Spleen (tissue), 11 donors: ENCODE results near the gene RNLS. TPM values are rescaled to one million over a fixed set of nuclear protein-coding genes. Genes with fewer than 3 reads are reported as not detected.

ENCODE experiments used
- DNase-seq: peaks from one replicate; pipeline ENCODE4 v3.0.0-alpha.2; 2020
- H3K27ac ChIP-seq, 8 donors: fragments of 200-600 bp; sonication (generic) in 7 of 8; 1 replicate in 4 of 8; 2 replicates in 4 of 8; pipeline versions ENCODE4 v1.5.0 to v1.8.0; 2016 to 2021; ENCODE audit warnings: inconsistent platforms in 4 of 8, mild to moderate bottlenecking in 4 of 8, moderate library complexity in 1 of 8
- H3K27me3 ChIP-seq, 7 donors: fragments of 200-600 bp; sonication (generic) in 6 of 7; replicated peaks in 1 of 7; 1 replicate in 4 of 7; 2 replicates in 3 of 7; pipeline versions ENCODE4 v1.5.0 to v1.8.0; 2016 to 2021; ENCODE audit warnings: inconsistent platforms in 3 of 7, mild to moderate bottlenecking in 1 of 7
- H3K36me3 ChIP-seq, 6 donors: fragments of 200-600 bp; sonication (generic) in 5 of 6; 1 replicate in 4 of 6; 2 replicates in 2 of 6; pipeline versions ENCODE4 v1.5.0 to v1.8.0; 2016 to 2021; ENCODE audit warnings: inconsistent platforms in 2 of 6
- H3K4me1 ChIP-seq, 6 donors: fragments of 200-600 bp; sonication (generic) in 5 of 6; 1 replicate in 3 of 6; 2 replicates in 3 of 6; pipeline versions ENCODE4 v1.5.0 to v1.8.0; 2016 to 2021; ENCODE audit warnings: inconsistent platforms in 3 of 6
- H3K4me3 ChIP-seq, 8 donors: fragments of 200-600 bp; sonication (generic) in 7 of 8; 1 replicate in 4 of 8; 2 replicates in 4 of 8; pipeline versions ENCODE4 v1.5.0 to v1.8.0; 2016 to 2021; ENCODE audit warnings: inconsistent platforms in 4 of 8, mild to moderate bottlenecking in 4 of 8, moderate library complexity in 2 of 8
- H3K9me3 ChIP-seq, 8 donors: fragments of 200-600 bp; sonication (generic) in 7 of 8; 1 replicate in 4 of 8; 2 replicates in 4 of 8; pipeline versions ENCODE4 v1.5.0 to v1.8.0; 2016 to 2021; ENCODE audit warnings: inconsistent platforms in 4 of 8
- CTCF ChIP-seq, 11 experiments: fragments of 200-600 bp in 7 of 11; fragments of 450-650 bp in 4 of 11; sonication (generic) in 4 of 11; IDR thresholded peaks in 8 of 11; conservative IDR thresholded peaks in 3 of 11; 1 replicate in 7 of 11; 2 replicates in 4 of 11; pipeline versions ENCODE4 v1.4.0 to v1.8.0; 2016 to 2021; ENCODE audit warnings: antibody characterized with exemption in 11 of 11, inconsistent platforms in 4 of 11, mild to moderate bottlenecking in 1 of 11
- POLR2A ChIP-seq, 3 donors: fragments of 450-650 bp; IDR thresholded peaks; one replicate each; pipeline ENCODE4 v1.5.1; 2017; ENCODE audit warnings: antibody characterized with exemption in 3 of 3, mild to moderate bottlenecking in 1 of 3
- POLR2AphosphoS5 ChIP-seq, 3 donors: sonication (generic); formaldehyde crosslinking; IDR thresholded peaks; one replicate each; pipeline ENCODE4 v1.5.1; 2017; ENCODE audit warnings: antibody characterized with exemption in 3 of 3
- WGBS, 5 donors: extraction: QIAGEN DNeasy Blood & Tissue Kit in 3 of 5; methylation state at CpG; one replicate each; pipeline versions ENCODE4 v1.1.5 to v1.1.7; 2013 to 2018; 5-methylcytosine and 5-hydroxymethylcytosine counted together
- intact Hi-C: fragments of 100-400 bp; cut with DNase I; formaldehyde crosslinking; loops from one replicate; pipeline ENCODE4 v1.15.0; 2023; ENCODE audit warnings: low total_unique reads
- polyA plus RNA-seq, 3 donors: library from polyadenylated mRNA; stranded (reverse); fragments of 200-250 nt; gene quantifications; one replicate each; pipeline ENCODE4 v1.2.1, GENCODE V29; 2013
- total RNA-seq, 7 donors: library from RNA; depleted of rRNA in 3 of 7; stranded (reverse); fragments of >200 nt in 3 of 7; fragmentation: NEBNext Ultra II Directional in 4 of 7; extraction: Animal tissue kit (Norgen Biotek cat#: 25700) in 4 of 7; gene quantifications; one replicate each; pipeline versions ENCODE4 v1.1.0 to v1.2.1, GENCODE V29; 2016 to 2021
- donor health status: healthy with polysubstance abuse.
- donor health status: DM: no; HTN: no; CAD: no; lungs with moderate emphysema.
- donor health status: DM: no; HTN: no; CAD: no.
- donor health status: Bipolar disorder and iron deficiency.
- donor health status: healthy.
- donor health status: DM: no; HTN: no; CAD: no.
- donor health status: DM: yes; HTN: yes; CAD: no.

The RNLS gene
- total and polyA plus RNA-seq, 10 donors = 4.5 to 28.8 (median 8.5) TPM

- 58 to 79% (median 72%) methylated on average over 5 of the region's 5 CpGs for WGBS, 5 donors
- Histone ChIP-seq H3K36me3 (no peaks in the 10 kb centered on the region), H3K4me1 (peaks cover 8 to 45% (median 20%) of the 10 kb centered on the region in 6 donors), H3K27me3 (no peaks in the 10 kb centered on the region), H3K27ac (peak overlapping the region in 7 of 8 donors; percentile 48 to 68 (median 61)), H3K9me3 (no peaks in the 10 kb centered on the region), H3K4me3 (no peak overlapping the region)
- no peak for TF ChIP-seq CTCF (IDR thresholded peaks at IDR 0.05 in 8 of 11, conservative IDR thresholded peaks at IDR 0.05 in 3 of 11)
- no peak for TF ChIP-seq POLR2A (IDR thresholded peaks at IDR 0.05)
- TF ChIP-seq POLR2AphosphoS5 (IDR thresholded peaks at IDR 0.05) = no peak
- intact Hi-C loops = no loop called here
- no peak for DNase-seq
Observed at GRCh38 chr10:88271761-88272543, 311.2 kb downstream of the RNLS start.

GRCh38 chr10:88270871-88271713, 312.0 kb downstream of the RNLS start:
- Histone ChIP-seq H3K27ac (peak overlapping the region; percentile 31 to 68 (median 60)), H3K4me1 (peaks cover 8 to 48% (median 20%) of the 10 kb centered on the region in 6 donors), H3K9me3 (no peaks in the 10 kb centered on the region), H3K27me3 (no peaks in the 10 kb centered on the region), H3K4me3 (no peak overlapping the region), H3K36me3 (no peaks in the 10 kb centered on the region)
- TF ChIP-seq POLR2A (IDR thresholded peaks at IDR 0.05) (no peak), POLR2AphosphoS5 (IDR thresholded peaks at IDR 0.05) (no peak), CTCF (IDR thresholded peaks at IDR 0.05 in 8 of 11, conservative IDR thresholded peaks at IDR 0.05 in 3 of 11) (no peak)
- 35 to 61% (median 43%) methylated on average over 6 of the region's 6 CpGs for WGBS, 5 donors
- intact Hi-C loops = no loop called here
- DNase-seq = no peak

- no peak for DNase-seq
- intact Hi-C loops = no loop called here
- Histone ChIP-seq H3K36me3 (no peaks in the 10 kb centered on the region), H3K27ac (peak overlapping the region in 7 of 8 donors; percentile 31 to 68 (median 61)), H3K4me1 (peaks cover 8 to 48% (median 20%) of the 10 kb centered on the region in 6 donors), H3K9me3 (no peaks in the 10 kb centered on the region), H3K4me3 (no peak overlapping the region), H3K27me3 (no peaks in the 10 kb centered on the region)
- no peak for TF ChIP-seq POLR2AphosphoS5 (IDR thresholded peaks at IDR 0.05)
- TF ChIP-seq CTCF (IDR thresholded peaks at IDR 0.05 in 8 of 11, conservative IDR thresholded peaks at IDR 0.05 in 3 of 11) = no peak
- no peak for TF ChIP-seq POLR2A (IDR thresholded peaks at IDR 0.05)
- WGBS, 5 donors = 94 to 99% (median 95%) methylated on average over 9 of the region's 9 CpGs
Observed at GRCh38 chr10:88270061-88270808, 312.9 kb downstream of the RNLS start.
